HFF-Myc (cell line): ENCODE measurements around the gene FAM111B.

Source experiments
- DNase-seq: peaks from one replicate; pipeline ENCODE4 v3.0.0-alpha.2; 2011; ENCODE audit warnings: low read depth; ENCODE audit errors: extremely low read depth
- H3K4me3 ChIP-seq: replicated peaks from 2 replicates; pipeline ENCODE4 v1.5.1; 2011; ENCODE audit warnings: low read depth, mild to moderate bottlenecking, control low read depth, low read length
- TF ChIP-seq, protein P1 (sequence below): IDR thresholded peaks from 2 replicates; pipeline ENCODE4 v1.5.1; 2012; ENCODE audit warnings: mild to moderate bottlenecking, low read depth, low read length, control low read depth; ENCODE audit errors: missing control alignments

Gene FAM111B

GRCh38 chr11:59142530-59143507 is 35.8 kb downstream of the FAM111B start, which contains the start of gene FAM111A:
Gene FAM111A, plus strand, starts transcription at chr11:59142856. Its CDS starts 6,017 bp downstream, at chr11:59148873.
- DNase-seq = peak; percentile 52
- TF ChIP-seq, protein P1, sequence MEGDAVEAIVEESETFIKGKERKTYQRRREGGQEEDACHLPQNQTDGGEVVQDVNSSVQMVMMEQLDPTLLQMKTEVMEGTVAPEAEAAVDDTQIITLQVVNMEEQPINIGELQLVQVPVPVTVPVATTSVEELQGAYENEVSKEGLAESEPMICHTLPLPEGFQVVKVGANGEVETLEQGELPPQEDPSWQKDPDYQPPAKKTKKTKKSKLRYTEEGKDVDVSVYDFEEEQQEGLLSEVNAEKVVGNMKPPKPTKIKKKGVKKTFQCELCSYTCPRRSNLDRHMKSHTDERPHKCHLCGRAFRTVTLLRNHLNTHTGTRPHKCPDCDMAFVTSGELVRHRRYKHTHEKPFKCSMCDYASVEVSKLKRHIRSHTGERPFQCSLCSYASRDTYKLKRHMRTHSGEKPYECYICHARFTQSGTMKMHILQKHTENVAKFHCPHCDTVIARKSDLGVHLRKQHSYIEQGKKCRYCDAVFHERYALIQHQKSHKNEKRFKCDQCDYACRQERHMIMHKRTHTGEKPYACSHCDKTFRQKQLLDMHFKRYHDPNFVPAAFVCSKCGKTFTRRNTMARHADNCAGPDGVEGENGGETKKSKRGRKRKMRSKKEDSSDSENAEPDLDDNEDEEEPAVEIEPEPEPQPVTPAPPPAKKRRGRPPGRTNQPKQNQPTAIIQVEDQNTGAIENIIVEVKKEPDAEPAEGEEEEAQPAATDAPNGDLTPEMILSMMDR = no peak

DNA sequence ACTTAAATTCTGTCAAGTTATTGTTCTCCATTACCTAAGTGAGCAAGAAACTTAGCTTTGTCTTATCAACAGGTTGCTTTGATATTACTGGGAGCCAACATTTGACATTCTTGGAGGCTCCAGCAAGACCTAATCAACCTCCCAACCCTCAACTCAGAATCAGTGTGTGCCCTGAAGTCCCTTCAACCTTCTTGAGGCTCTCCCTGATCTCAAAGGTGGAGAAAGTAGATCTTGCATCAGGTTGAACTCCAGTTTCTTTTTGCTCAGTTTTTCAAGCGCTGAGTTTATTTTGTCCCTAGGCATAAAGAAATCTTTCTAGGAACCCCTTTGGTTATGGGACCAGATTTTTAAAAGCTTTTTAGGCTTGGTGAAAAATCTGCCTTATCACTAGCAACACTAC is 37.1 kb downstream of the FAM111B start:
- TF ChIP-seq, protein P1 = no peak
- peak overlapping the region; percentile 51 for H3K4me3 ChIP-seq
- no peak for DNase-seq

More at GRCh38 chr11:59142530-59143507, 35.8 kb downstream of the FAM111B start, which contains the start of gene FAM111A:
- peak within 1 kb of the TSS; percentile 63 for H3K4me3 ChIP-seq

DNA sequence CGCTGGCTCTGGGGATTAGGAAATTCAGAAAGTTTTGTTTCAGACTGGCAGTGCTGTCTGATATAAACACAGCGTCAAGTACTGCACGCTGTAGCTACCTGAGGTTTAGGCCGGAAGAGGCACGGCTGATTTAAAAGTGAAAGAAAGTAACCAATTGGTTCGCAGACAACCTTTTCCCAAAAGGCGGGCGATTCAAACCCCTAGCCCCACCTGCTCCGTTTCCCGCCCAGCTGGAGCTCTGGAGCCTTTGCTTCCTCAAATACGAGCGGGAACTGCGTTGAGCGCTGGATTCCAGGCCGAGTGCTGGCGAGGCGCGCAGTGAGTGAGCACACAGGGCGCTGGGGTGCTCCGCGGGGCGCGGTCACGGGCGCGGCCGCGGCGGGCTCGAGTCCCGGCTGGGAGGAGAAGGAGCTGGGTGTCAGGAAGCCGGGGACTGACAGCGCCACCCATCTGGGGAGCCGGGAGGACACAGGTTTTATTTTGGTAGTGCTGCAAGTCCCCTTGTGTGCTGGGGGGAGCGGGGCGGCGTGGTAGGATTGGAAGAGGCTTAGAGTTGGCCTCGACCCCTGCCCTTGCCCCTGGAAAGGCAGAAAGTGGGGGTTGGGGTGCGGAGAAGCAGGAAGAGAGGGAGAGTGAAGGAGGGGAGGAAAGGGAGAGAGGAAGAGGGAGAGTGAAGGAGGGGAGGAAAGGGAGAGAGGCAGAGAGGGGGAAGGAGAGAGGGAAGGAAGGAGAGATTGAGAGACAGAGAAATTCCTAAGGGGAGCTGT is 37.7 kb downstream of the FAM111B start:
- DNase-seq = peak; percentile 47
- TF ChIP-seq, protein P1 = peak; percentile 10
- H3K4me3 ChIP-seq = peak overlapping the region; percentile 51

GRCh38 chr11:59145534-59145933 is 38.5 kb downstream of the FAM111B start:
- peak overlapping the region; percentile 51 for H3K4me3 ChIP-seq
- no peak for DNase-seq
- TF ChIP-seq, protein P1 = no peak

DNA sequence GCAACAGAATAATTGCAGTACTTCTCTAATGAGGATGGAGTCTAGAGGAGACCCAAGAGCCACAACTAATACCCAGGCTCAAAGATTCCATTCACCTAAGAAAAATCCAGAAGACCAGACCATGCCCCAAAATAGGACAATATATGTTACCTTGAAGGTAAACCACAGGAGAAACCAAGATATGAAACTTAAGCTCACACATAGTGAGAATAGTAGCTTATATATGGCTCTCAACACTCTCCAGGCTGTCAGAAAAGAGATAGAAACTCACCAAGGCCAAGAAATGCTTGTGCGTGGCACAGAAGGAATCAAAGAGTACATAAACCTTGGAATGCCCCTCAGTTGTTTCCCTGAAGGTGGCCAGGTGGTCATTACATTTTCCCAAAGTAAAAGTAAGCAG is 44.7 kb downstream of the FAM111B start:
- DNase-seq = no peak
- TF ChIP-seq, protein P1 = no peak
- H3K4me3 ChIP-seq = no peak overlapping the region

- TF ChIP-seq, protein P1 = no peak
- DNase-seq = no peak
- H3K4me3 ChIP-seq = no peak overlapping the region
Observed at GRCh38 chr11:59152312-59152951, 45.4 kb downstream of the FAM111B start.
